Endothelial cell of umbilical vein (primary cell): ENCODE measurements around the gene RCOR2.

Experiments used
- CTCF ChIP-seq, 2 donors: IDR thresholded peaks; 1 replicate in 1 of 2; 2 replicates in 1 of 2; pipeline ENCODE4 v1.5.1; 2011; ENCODE audit warnings: low read length in 2 of 2, mild to moderate bottlenecking in 2 of 2, moderate library complexity in 2 of 2, control low read depth in 1 of 2, inconsistent platforms in 1 of 2, low read depth in 1 of 2; ENCODE audit not compliant: insufficient read depth in 1 of 2; ENCODE audit errors: extremely low read depth in 1 of 2
- EZH2 ChIP-seq: IDR thresholded peaks from 2 replicates; pipeline ENCODE4 v1.6.1; 2012; ENCODE audit warnings: borderline replicate concordance, low read depth, mild to moderate bottlenecking, moderate library complexity, low read length, inconsistent platforms; ENCODE audit not compliant: severe bottlenecking
- JUN ChIP-seq: IDR thresholded peaks from 2 replicates; pipeline ENCODE4 v1.6.1; 2011; ENCODE audit warnings: borderline replicate concordance, low read depth; ENCODE audit not compliant: insufficient read length, insufficient read depth
- MYC ChIP-seq: IDR thresholded peaks from one replicate; pipeline ENCODE4 v1.6.1; 2011; ENCODE audit warnings: mild to moderate bottlenecking, low read depth, low read length
- POLR2A ChIP-seq: IDR thresholded peaks from 2 replicates; pipeline ENCODE4 v1.6.1; 2012; ENCODE audit warnings: low read depth, mild to moderate bottlenecking, control low read depth, low read length
- POLR2AphosphoS5 ChIP-seq: IDR thresholded peaks from 2 replicates; pipeline ENCODE4 v1.6.1; 2012; ENCODE audit warnings: low read depth, mild to moderate bottlenecking, control low read depth, low read length, moderate library complexity; ENCODE audit not compliant: insufficient read depth
- TF ChIP-seq, protein P1 (sequence below): IDR thresholded peaks from 2 replicates; pipeline ENCODE4 v1.6.1; 2011; ENCODE audit not compliant: insufficient read depth, insufficient read length

GRCh38 chr11:63908631-63909401, 8.1 kb downstream of the RCOR2 start:
- TF ChIP-seq POLR2A (no peak), EZH2 (no peak), JUN (no peak), CTCF (IDR thresholded peaks at IDR 0.05; ENCODE audit: extremely low read depth in 1 of 2, insufficient read depth in 1 of 2, low read depth in 1 of 2, low read length in 2 of 2) (no peak), POLR2AphosphoS5 (no peak), MYC (no peak)
- TF ChIP-seq, protein P1, sequence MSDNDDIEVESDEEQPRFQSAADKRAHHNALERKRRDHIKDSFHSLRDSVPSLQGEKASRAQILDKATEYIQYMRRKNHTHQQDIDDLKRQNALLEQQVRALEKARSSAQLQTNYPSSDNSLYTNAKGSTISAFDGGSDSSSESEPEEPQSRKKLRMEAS, result no peak
